Gastroesophageal sphincter (tissue), 4 donors: ENCODE data around the gene SSC4D. TPM values are rescaled to one million over a fixed set of nuclear protein-coding genes. Genes with fewer than 3 reads are reported as not detected.

ENCODE experiments used
- ATAC-seq: fragments of 150-250 bp; one replicate; pipeline ENCODE4 v1.9.1; 2016; ENCODE audit warnings: mild to moderate bottlenecking, moderate library complexity
- H3K27ac ChIP-seq, 4 donors: fragments of 200-600 bp; sonication (generic) in 3 of 4; 1 replicate in 3 of 4; 2 replicates in 1 of 4; pipeline ENCODE4 v1.5.1; 2016 to 2019
- H3K27me3 ChIP-seq: fragments of 200-600 bp; sonication (generic); one replicate; pipeline ENCODE4 v1.5.1; 2019
- H3K36me3 ChIP-seq, 2 donors: fragments of 200-600 bp; sonication (generic); one replicate each; pipeline ENCODE4 v1.5.1; 2019; ENCODE audit warnings: control low read depth in 1 of 2
- H3K4me1 ChIP-seq, 3 donors: fragments of 200-600 bp; sonication (generic); 1 replicate in 2 of 3; 2 replicates in 1 of 3; pipeline ENCODE4 v1.5.1; 2016 to 2019; ENCODE audit warnings: control low read depth in 2 of 3
- H3K4me3 ChIP-seq, 2 donors: fragments of 200-600 bp; sonication (generic); one replicate each; pipeline ENCODE4 v1.5.1; 2019; ENCODE audit warnings: mild to moderate bottlenecking in 1 of 2, moderate library complexity in 1 of 2
- H3K9me3 ChIP-seq, 3 donors: fragments of 200-600 bp; sonication (generic); one replicate each; pipeline ENCODE4 v1.5.1; 2017 to 2019; ENCODE audit warnings: control low read depth in 2 of 3
- CTCF ChIP-seq, 4 experiments: fragments of 200-600 bp in 2 of 4; fragments of 450-650 bp in 2 of 4; sonication (generic) in 1 of 4; IDR thresholded peaks; one replicate each; pipeline ENCODE4 v1.5.1; 2017 to 2019; ENCODE audit warnings: antibody characterized with exemption in 4 of 4, mild to moderate bottlenecking in 2 of 4, moderate library complexity in 2 of 4
- EP300 ChIP-seq: sonication (generic); formaldehyde crosslinking; IDR thresholded peaks from one replicate; pipeline ENCODE4 v1.6.1; 2017; ENCODE audit warnings: antibody characterized with exemption, mild to moderate bottlenecking
- POLR2A ChIP-seq, 2 donors: fragments of 450-650 bp; IDR thresholded peaks; one replicate each; pipeline ENCODE4 v1.6.1; 2017; ENCODE audit warnings: antibody characterized with exemption in 2 of 2, mild to moderate bottlenecking in 2 of 2, moderate library complexity in 1 of 2
- POLR2AphosphoS5 ChIP-seq: sonication (generic); formaldehyde crosslinking; IDR thresholded peaks from one replicate; pipeline ENCODE4 v1.6.1; 2017; ENCODE audit warnings: antibody characterized with exemption
- WGBS, 2 donors: methylation state at CpG; one replicate each; pipeline ENCODE4 v1.1.5; 2018; ENCODE audit warnings: low coverage in 1 of 2; 5-methylcytosine and 5-hydroxymethylcytosine counted together
- total RNA-seq, 4 donors: library from RNA; depleted of rRNA; stranded (reverse); fragments of >200 nt; gene quantifications; one replicate each; pipeline ENCODE4 v1.1.0, GENCODE V29; 2016

Gene SSC4D
- total RNA-seq, 4 donors from 2014 or later = 0.47 to 1.4 (median 1.1) TPM; not detected in 1

GRCh38 chr7:76353744-76354143, 55.8 kb downstream of the SSC4D start:
- TF ChIP-seq POLR2AphosphoS5 (no peak), POLR2A (IDR thresholded peaks at IDR 0.05) (no peak), CTCF (IDR thresholded peaks at IDR 0.05) (no peak), EP300 (no peak)
- Histone ChIP-seq H3K9me3 (no peaks in the 10 kb centered on the region), H3K27me3 (no peaks in the 10 kb centered on the region), H3K4me1 (peaks cover 6 to 77% (median 24%) of the 10 kb centered on the region in 3 donors), H3K27ac (peak overlapping the region in 1 of 4 donors; percentile 4), H3K36me3 (peaks cover 0 to 14% of the 10 kb centered on the region in 2 donors), H3K4me3 (no peak overlapping the region)
- no peak for ATAC-seq
- 90 to 100% methylated on average over 2 of the region's 5 CpGs for WGBS, 2 donors

- H3K27ac ChIP-seq = peak overlapping the region in 3 of 4 donors; percentile 0 to 47 (median 43)
- TF ChIP-seq POLR2AphosphoS5 = no peak
- TF ChIP-seq POLR2A (IDR thresholded peaks at IDR 0.05) = no peak
- TF ChIP-seq EP300 = no peak
- TF ChIP-seq CTCF (IDR thresholded peaks at IDR 0.05) = no peak
These were observed 57.3 kb downstream of the SSC4D start for GRCh38 chr7:76352193-76352592.

GRCh38 chr7:76351372-76351771, 58.1 kb downstream of the SSC4D start:
- TF ChIP-seq CTCF (IDR thresholded peaks at IDR 0.05) (no peak), POLR2A (IDR thresholded peaks at IDR 0.05) (no peak)
- WGBS, 2 donors = 86 to 95% methylated on average over 4 to 7 of the region's 7 CpGs
- no peak for ATAC-seq

More at GRCh38 chr7:76352193-76352592, 57.3 kb downstream of the SSC4D start:
- H3K4me1 ChIP-seq = peaks cover 6 to 84% (median 21%) of the 10 kb centered on the region in 3 donors
- ATAC-seq = no peak
- no peak overlapping the region for H3K4me3 ChIP-seq
- WGBS, 2 donors = 51% methylated on average over 6 of the region's 6 CpGs; no CpG with 5 or more reads in 1 of the 2 donors
- H3K36me3 ChIP-seq = peaks cover 0 to 25% of the 10 kb centered on the region in 2 donors
- no peaks in the 10 kb centered on the region for H3K9me3 ChIP-seq
- no peaks in the 10 kb centered on the region for H3K27me3 ChIP-seq

GRCh38 chr7:76349313-76349885, 60.1 kb downstream of the SSC4D start:
- 81 to 83% methylated on average over 6 of the region's 8 CpGs for WGBS, 2 donors
- H3K9me3 ChIP-seq = no peaks in the 10 kb centered on the region
- H3K27ac ChIP-seq = no peak overlapping the region
- H3K4me3 ChIP-seq = no peak overlapping the region
- H3K27me3 ChIP-seq = no peaks in the 10 kb centered on the region
- no peak for ATAC-seq
- H3K36me3 ChIP-seq = peaks cover 0 to 53% of the 10 kb centered on the region in 2 donors
- H3K4me1 ChIP-seq = peaks cover 0 to 73% (median 14%) of the 10 kb centered on the region in 3 donors
- TF ChIP-seq POLR2AphosphoS5 = no peak
- TF ChIP-seq EP300 = no peak
- no peak for TF ChIP-seq POLR2A (IDR thresholded peaks at IDR 0.05)
- TF ChIP-seq CTCF (IDR thresholded peaks at IDR 0.05) = no peak

More at GRCh38 chr7:76351372-76351771, 58.1 kb downstream of the SSC4D start:
- no peak overlapping the region for H3K27ac ChIP-seq
- H3K4me3 ChIP-seq = no peak overlapping the region
- H3K36me3 ChIP-seq = peaks cover 0 to 34% of the 10 kb centered on the region in 2 donors
- no peaks in the 10 kb centered on the region for H3K9me3 ChIP-seq
- peaks cover 2 to 84% (median 14%) of the 10 kb centered on the region in 3 donors for H3K4me1 ChIP-seq
- no peaks in the 10 kb centered on the region for H3K27me3 ChIP-seq

GRCh38 chr7:76347710-76348109, 61.8 kb downstream of the SSC4D start:
- Histone ChIP-seq H3K36me3 (peaks cover 0 to 70% of the 10 kb centered on the region in 2 donors), H3K9me3 (no peaks in the 10 kb centered on the region), H3K27me3 (no peaks in the 10 kb centered on the region), H3K4me1 (peaks cover 0 to 66% (median 14%) of the 10 kb centered on the region in 3 donors), H3K27ac (no peak overlapping the region), H3K4me3 (no peak overlapping the region)
- 58 to 72% methylated on average over 5 of the region's 5 CpGs for WGBS, 2 donors
- TF ChIP-seq POLR2A (IDR thresholded peaks at IDR 0.05) (no peak), CTCF (IDR thresholded peaks at IDR 0.05) (no peak), EP300 (no peak), POLR2AphosphoS5 (no peak)
- no peak for ATAC-seq
